ENCODE data around the gene EXOC6.

DNA sequence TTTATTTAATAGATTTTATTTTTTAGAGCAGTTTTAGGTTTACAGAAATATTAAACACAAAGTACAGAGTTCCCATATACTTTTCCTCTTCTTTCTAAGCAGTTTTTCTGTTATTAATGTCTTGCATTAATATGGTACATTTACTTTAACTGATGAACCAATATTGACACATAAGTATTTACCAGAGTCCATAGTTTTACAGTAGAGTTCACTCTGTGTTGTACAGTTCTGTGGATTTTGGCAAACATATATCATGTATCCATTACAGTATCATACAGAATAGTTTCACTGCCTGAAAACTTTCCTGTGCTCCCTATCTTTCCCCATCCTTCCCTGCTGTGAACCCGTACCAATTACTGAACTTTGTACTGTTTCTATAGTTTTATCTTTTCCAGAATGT is 55.3 kb downstream of the EXOC6 start:
- TF ChIP-seq, protein P1, sequence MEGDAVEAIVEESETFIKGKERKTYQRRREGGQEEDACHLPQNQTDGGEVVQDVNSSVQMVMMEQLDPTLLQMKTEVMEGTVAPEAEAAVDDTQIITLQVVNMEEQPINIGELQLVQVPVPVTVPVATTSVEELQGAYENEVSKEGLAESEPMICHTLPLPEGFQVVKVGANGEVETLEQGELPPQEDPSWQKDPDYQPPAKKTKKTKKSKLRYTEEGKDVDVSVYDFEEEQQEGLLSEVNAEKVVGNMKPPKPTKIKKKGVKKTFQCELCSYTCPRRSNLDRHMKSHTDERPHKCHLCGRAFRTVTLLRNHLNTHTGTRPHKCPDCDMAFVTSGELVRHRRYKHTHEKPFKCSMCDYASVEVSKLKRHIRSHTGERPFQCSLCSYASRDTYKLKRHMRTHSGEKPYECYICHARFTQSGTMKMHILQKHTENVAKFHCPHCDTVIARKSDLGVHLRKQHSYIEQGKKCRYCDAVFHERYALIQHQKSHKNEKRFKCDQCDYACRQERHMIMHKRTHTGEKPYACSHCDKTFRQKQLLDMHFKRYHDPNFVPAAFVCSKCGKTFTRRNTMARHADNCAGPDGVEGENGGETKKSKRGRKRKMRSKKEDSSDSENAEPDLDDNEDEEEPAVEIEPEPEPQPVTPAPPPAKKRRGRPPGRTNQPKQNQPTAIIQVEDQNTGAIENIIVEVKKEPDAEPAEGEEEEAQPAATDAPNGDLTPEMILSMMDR (IDR thresholded peaks at IDR 0.05): no peak
- TF ChIP-seq POLR2AphosphoS5 (IDR thresholded peaks at IDR 0.05) (no peak), EP300 (IDR thresholded peaks at IDR 0.05) (no peak)
